CD14-positive monocyte (primary cell): Measurements from ENCODE around the gene CYP27B1. TPM values are rescaled to one million over a fixed set of nuclear protein-coding genes. Genes with fewer than 3 reads are reported as not detected.

Experiments
- DNase-seq, 3 donors: peaks; one replicate each; pipeline ENCODE4 v3.0.0-alpha.2; 2011 to 2022
- H2AFZ ChIP-seq: 2 replicates; pipeline ENCODE4 v1.6.0; 2012; ENCODE audit warnings: mild to moderate bottlenecking, low read depth, low read length, inconsistent platforms; ENCODE audit not compliant: insufficient read depth, poor library complexity, severe bottlenecking
- H3K27ac ChIP-seq, 2 donors: 1 replicate in 1 of 2; 2 replicates in 1 of 2; pipeline ENCODE4 v1.5.1; 2012 to 2013; ENCODE audit warnings: low read length in 2 of 2, control low read depth in 1 of 2, inconsistent platforms in 1 of 2, low read depth in 1 of 2, mild to moderate bottlenecking in 1 of 2
- H3K27me3 ChIP-seq, 2 donors: one replicate each; pipeline versions ENCODE4 v1.6.0 to v1.6.1; 2011 to 2013; ENCODE audit warnings: low read length in 2 of 2; ENCODE audit not compliant: control insufficient read depth in 2 of 2, insufficient read depth in 2 of 2
- H3K36me3 ChIP-seq, 2 donors: replicated peaks in 1 of 2; 1 replicate in 1 of 2; 2 replicates in 1 of 2; pipeline versions ENCODE4 v1.5.1 to v1.6.1; 2012 to 2013; ENCODE audit warnings: low read length in 2 of 2, control low read depth in 1 of 2, inconsistent platforms in 1 of 2, mild to moderate bottlenecking in 1 of 2; ENCODE audit not compliant: insufficient read depth in 2 of 2, control insufficient read depth in 1 of 2
- H3K4me1 ChIP-seq, 2 donors: 1 replicate in 1 of 2; 2 replicates in 1 of 2; pipeline versions ENCODE4 v1.5.1 to v1.6.1; 2012 to 2013; ENCODE audit warnings: low read length in 2 of 2, control low read depth in 1 of 2, inconsistent platforms in 1 of 2, mild to moderate bottlenecking in 1 of 2, moderate library complexity in 1 of 2; ENCODE audit not compliant: insufficient read depth in 2 of 2, control insufficient read depth in 1 of 2
- H3K4me2 ChIP-seq: replicated peaks from 2 replicates; pipeline ENCODE3; 2012; ENCODE audit warnings: low read length, moderate library complexity, mild to moderate bottlenecking; ENCODE audit not compliant: poor library complexity, severe bottlenecking; ENCODE audit errors: extremely low read depth
- H3K4me3 ChIP-seq, 3 experiments: fragments of 200-600 bp in 1 of 3; sonication (generic) in 1 of 3; replicated peaks in 1 of 3; 1 replicate in 2 of 3; 2 replicates in 1 of 3; pipeline ENCODE4 v1.5.1; 2011 to 2013; ENCODE audit warnings: low read length in 3 of 3, mild to moderate bottlenecking in 3 of 3, control low read depth in 2 of 3, low read depth in 2 of 3, inconsistent platforms in 1 of 3, moderate library complexity in 1 of 3
- H3K79me2 ChIP-seq: 2 replicates; pipeline ENCODE4 v1.6.0; 2012; ENCODE audit warnings: mild to moderate bottlenecking, control low read depth, inconsistent platforms, low read length, moderate library complexity; ENCODE audit not compliant: insufficient read depth
- H3K9ac ChIP-seq: 2 replicates; pipeline ENCODE4 v1.6.0; 2017; ENCODE audit warnings: low read length, mild to moderate bottlenecking; ENCODE audit not compliant: insufficient read depth, poor library complexity, severe bottlenecking
- H3K9me3 ChIP-seq, 2 donors: replicated peaks in 1 of 2; 1 replicate in 1 of 2; 2 replicates in 1 of 2; pipeline versions ENCODE4 v1.5.1 to v1.6.1; 2012 to 2013; ENCODE audit warnings: low read length in 2 of 2, control low read depth in 1 of 2; ENCODE audit not compliant: control insufficient read depth in 1 of 2, insufficient read depth in 1 of 2
- H4K20me1 ChIP-seq: 2 replicates; pipeline ENCODE4 v1.6.0; 2012; ENCODE audit warnings: mild to moderate bottlenecking, low read length, control low read depth, moderate library complexity; ENCODE audit not compliant: insufficient read depth
- H3K27ac Mint-ChIP-seq, 7 donors: one replicate each; pipeline ENCODE4 v1.8.0; 2020; ENCODE audit warnings: mild to moderate bottlenecking in 7 of 7, mixed read lengths in 7 of 7, moderate library complexity in 6 of 7, inconsistent platforms in 2 of 7
- H3K27me3 Mint-ChIP-seq, 3 donors: one replicate each; pipeline ENCODE4 v1.8.0; 2021 to 2022; ENCODE audit warnings: low read depth in 3 of 3, mild to moderate bottlenecking in 3 of 3, mixed read lengths in 3 of 3, moderate library complexity in 3 of 3, inconsistent platforms in 1 of 3
- H3K36me3 Mint-ChIP-seq, 2 donors: one replicate each; pipeline ENCODE4 v1.8.0; 2020; ENCODE audit warnings: mixed read lengths in 2 of 2, inconsistent platforms in 1 of 2, mild to moderate bottlenecking in 1 of 2
- H3K4me1 Mint-ChIP-seq: one replicate; pipeline ENCODE4 v1.8.0; 2020; ENCODE audit warnings: mild to moderate bottlenecking, mixed read lengths
- H3K4me3 Mint-ChIP-seq, 2 donors: one replicate each; pipeline ENCODE4 v1.8.0; 2020; ENCODE audit warnings: mild to moderate bottlenecking in 2 of 2, mixed read lengths in 2 of 2, moderate library complexity in 1 of 2
- H3K9me3 Mint-ChIP-seq, 7 donors: one replicate each; pipeline ENCODE4 v1.8.0; 2020 to 2022; ENCODE audit warnings: mixed read lengths in 7 of 7, mild to moderate bottlenecking in 6 of 7, moderate library complexity in 6 of 7, inconsistent platforms in 2 of 7
- WGBS: methylation state at CpG from one replicate; pipeline ENCODE4 v1.1.5; 2013; ENCODE audit warnings: missing lambda C conversion rate; ENCODE audit not compliant: insufficient coverage; 5-methylcytosine and 5-hydroxymethylcytosine counted together
- intact Hi-C, 2 donors: fragments of 100-400 bp; cut with micrococcal nuclease; formaldehyde crosslinking; loops; one replicate each; pipeline versions ENCODE4 v1.15.0 to v1.15.1; 2023
- polyA plus RNA-seq, 3 donors: library from polyadenylated mRNA; depleted of rRNA in 1 of 3; unstranded in 2 of 3; stranded (reverse) in 1 of 3; fragments of 300-500 nt in 2 of 3; fragments of >200 nt in 1 of 3; fragmentation: Illumina TruSeq in 2 of 3; gene quantifications; 1 replicate in 2 of 3; 2 replicates in 1 of 3; pipeline ENCODE4 v1.2.3, GENCODE V29; 2012 to 2021
- TF ChIP-seq, protein P1 (sequence below): fragments of 200-600 bp; IDR thresholded peaks from one replicate; pipeline ENCODE4 v1.8.0; 2022; ENCODE audit warnings: antibody characterized with exemption, mild to moderate bottlenecking

CYP27B1 gene
- polyA plus RNA-seq, 3 donors: 0.81 TPM; not detected in 2

DNA sequence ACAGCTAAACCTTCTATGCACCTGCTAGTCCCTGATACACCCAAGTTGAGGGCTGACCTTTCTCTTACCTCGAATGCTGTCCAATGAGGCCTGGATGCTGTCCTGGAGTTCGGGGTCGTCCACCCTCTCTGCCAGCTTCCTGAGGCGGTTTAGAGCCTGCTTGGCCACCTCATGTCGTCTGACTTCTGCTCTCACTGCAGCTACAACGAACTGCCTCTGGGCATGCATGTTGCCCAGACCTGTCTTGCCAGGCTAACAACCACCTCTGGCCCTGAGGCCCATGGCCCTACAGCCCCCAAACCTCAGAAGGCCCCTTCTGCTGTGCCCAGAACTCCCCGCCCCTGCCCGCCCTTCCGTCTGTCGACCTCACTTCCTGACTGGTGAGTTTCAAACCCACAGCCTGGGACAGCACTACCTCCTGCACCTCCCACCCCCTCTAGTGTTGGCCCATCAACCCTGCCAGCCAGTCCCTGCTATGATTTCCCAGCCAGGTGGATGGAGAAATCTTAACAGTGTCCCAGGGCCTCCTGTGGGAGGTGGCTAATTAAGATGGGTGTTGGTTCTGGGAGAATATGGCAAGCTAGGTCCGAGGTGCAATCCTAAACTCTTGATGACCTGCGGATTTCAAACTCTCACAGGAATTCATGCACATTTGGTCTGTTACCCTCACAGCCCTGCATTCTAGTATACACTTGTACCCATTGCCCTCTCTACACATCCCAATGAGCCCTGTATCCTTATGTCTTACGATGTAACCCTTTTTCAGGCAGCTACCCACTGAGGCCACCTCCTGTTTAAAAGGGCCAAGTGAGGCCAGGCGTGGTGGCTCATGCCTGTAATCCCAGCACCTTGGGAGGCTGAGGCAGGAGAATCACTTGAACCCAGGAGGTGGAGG is 24.8 kb downstream of the CYP27B1 start:
- peak overlapping the region; percentile 40 to 70 (median 52) for H3K4me3 ChIP-seq
- H3K79me2 ChIP-seq: peaks cover 26% of the 10 kb centered on the region
- H3K9me3 Mint-ChIP-seq: no peaks in the 10 kb centered on the region
- H3K4me1 Mint-ChIP-seq: peaks cover 53% of the 10 kb centered on the region
- H3K27me3 ChIP-seq: no peaks in the 10 kb centered on the region
- peaks cover 8 to 9% of the 10 kb centered on the region in 2 donors for H3K36me3 Mint-ChIP-seq
- peak overlapping the region; percentile 9 to 78 for H3K27ac ChIP-seq
- peak overlapping the region; percentile 78 to 96 (median 88) for H3K27ac Mint-ChIP-seq
- intact Hi-C loops: loop anchor here in 1 of 2 donors (5.0 to 10.0 kb wide), 2 partner anchors 50 to 193 kb away; partner anchors contain the start of gene OS9
- 23% methylated on average over 10 of the region's 14 CpGs for WGBS
- H4K20me1 ChIP-seq: no peaks in the 10 kb centered on the region
- peak overlapping the region; percentile 37 for H3K9ac ChIP-seq
- H3K4me1 ChIP-seq: peaks cover 40 to 47% of the 10 kb centered on the region in 2 donors
- H3K9me3 ChIP-seq: no peaks in the 10 kb centered on the region
- H3K4me2 ChIP-seq: peak overlapping the region; percentile 73
- TF ChIP-seq, protein P1, sequence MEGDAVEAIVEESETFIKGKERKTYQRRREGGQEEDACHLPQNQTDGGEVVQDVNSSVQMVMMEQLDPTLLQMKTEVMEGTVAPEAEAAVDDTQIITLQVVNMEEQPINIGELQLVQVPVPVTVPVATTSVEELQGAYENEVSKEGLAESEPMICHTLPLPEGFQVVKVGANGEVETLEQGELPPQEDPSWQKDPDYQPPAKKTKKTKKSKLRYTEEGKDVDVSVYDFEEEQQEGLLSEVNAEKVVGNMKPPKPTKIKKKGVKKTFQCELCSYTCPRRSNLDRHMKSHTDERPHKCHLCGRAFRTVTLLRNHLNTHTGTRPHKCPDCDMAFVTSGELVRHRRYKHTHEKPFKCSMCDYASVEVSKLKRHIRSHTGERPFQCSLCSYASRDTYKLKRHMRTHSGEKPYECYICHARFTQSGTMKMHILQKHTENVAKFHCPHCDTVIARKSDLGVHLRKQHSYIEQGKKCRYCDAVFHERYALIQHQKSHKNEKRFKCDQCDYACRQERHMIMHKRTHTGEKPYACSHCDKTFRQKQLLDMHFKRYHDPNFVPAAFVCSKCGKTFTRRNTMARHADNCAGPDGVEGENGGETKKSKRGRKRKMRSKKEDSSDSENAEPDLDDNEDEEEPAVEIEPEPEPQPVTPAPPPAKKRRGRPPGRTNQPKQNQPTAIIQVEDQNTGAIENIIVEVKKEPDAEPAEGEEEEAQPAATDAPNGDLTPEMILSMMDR: peak; percentile 37
- peaks cover 0 to 10% of the 10 kb centered on the region in 2 donors for H3K36me3 ChIP-seq
- peak overlapping the region; percentile 78 for H2AFZ ChIP-seq
- DNase-seq: peak; percentile 50 to 70 (median 61)
- H3K4me3 Mint-ChIP-seq: peak overlapping the region; percentile 83 to 93
- H3K27me3 Mint-ChIP-seq: peaks cover 0 to 1% (median 0%) of the 10 kb centered on the region in 3 donors

DNA sequence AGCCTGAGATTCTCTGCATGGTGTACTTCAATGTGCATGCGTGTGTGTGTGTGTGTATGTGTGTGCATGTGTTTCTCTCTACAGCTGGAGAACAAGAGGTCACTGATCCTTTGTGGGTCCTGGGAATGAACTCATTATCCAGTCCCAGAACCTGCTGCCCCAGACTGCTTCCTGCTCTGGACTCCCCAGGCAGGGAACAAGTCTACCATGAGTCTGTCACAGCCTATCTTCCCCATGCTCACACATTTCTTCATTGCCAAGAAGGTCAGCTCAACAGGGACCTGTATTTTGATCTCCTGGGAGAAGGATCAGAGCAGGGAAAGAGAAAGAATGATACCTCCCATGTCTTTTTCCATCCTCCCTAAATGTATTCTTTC is 25.5 kb downstream of the CYP27B1 start:
- Histone ChIP-seq H3K9ac (peak overlapping the region; percentile 37), H2AFZ (peak overlapping the region; percentile 78), H3K4me2 (peak overlapping the region; percentile 73), H3K36me3 (peaks cover 0 to 9% of the 10 kb centered on the region in 2 donors), H4K20me1 (no peaks in the 10 kb centered on the region), H3K27me3 (no peaks in the 10 kb centered on the region), H3K9me3 (no peaks in the 10 kb centered on the region), H3K4me1 (peaks cover 40 to 47% of the 10 kb centered on the region in 2 donors), H3K27ac (peak overlapping the region in 1 of 2 donors; percentile 78), H3K4me3 (peak overlapping the region; percentile 40 to 70 (median 52)), H3K79me2 (peaks cover 26% of the 10 kb centered on the region)
- peaks cover 0 to 1% (median 0%) of the 10 kb centered on the region in 3 donors for H3K27me3 Mint-ChIP-seq
- H3K9me3 Mint-ChIP-seq: no peaks in the 10 kb centered on the region
- DNase-seq: no peak
- H3K27ac Mint-ChIP-seq: peak overlapping the region; percentile 78 to 96 (median 88)
- intact Hi-C loops: loop anchor here in 1 of 2 donors (5.0 to 10.0 kb wide), 2 partner anchors 49 to 193 kb away; partner anchors contain the start of gene OS9
- peaks cover 8 to 13% of the 10 kb centered on the region in 2 donors for H3K36me3 Mint-ChIP-seq
- H3K4me1 Mint-ChIP-seq: peaks cover 53% of the 10 kb centered on the region
- 0% methylated on average over 1 of the region's 1 CpG for WGBS
- TF ChIP-seq, protein P1: no peak
- peak overlapping the region; percentile 83 to 93 for H3K4me3 Mint-ChIP-seq
